Endothelial cell of umbilical vein (primary cell): ENCODE results near the gene SLC22A23. TPM values are rescaled to one million over a fixed set of nuclear protein-coding genes. Genes with fewer than 3 reads are reported as not detected.

Source experiments
- BruUV-seq: library from RNA; stranded (reverse); fragments of 400-500 nt; replicated peaks from 2 replicates; lab custom pipeline; 2021; lab: Mats Ljungman, UMichigan
- CTCF ChIA-PET: fragments of 300-600, 350-600 bp; sonication (Branson Sonifier 250); formaldehyde crosslinking; loops from one replicate; lab custom pipeline; 2021; ENCODE audit warnings: antibody characterized with exemption, inconsistent platforms; lab: Charles Lee
- POLR2A ChIA-PET: fragments of 300-600, 350-600 bp; sonication (Branson Sonifier 250); formaldehyde crosslinking; loops from one replicate; lab custom pipeline; 2021; ENCODE audit warnings: antibody characterized with exemption, inconsistent platforms; lab: Charles Lee
- DNase-seq: peaks from one replicate; pipeline ENCODE4 v3.0.0-alpha.2; 2011; ENCODE audit warnings: low read depth, low spot score
- FAIRE-seq: peaks from 2 replicates; lab custom pipeline; 2011; peaks lifted over from hg19 to GRCh38; lab: Jason Lieb, UNC
- H2AFZ ChIP-seq: 2 replicates; pipeline ENCODE4 v1.6.0; 2012; ENCODE audit warnings: low read depth, low read length, control low read depth, inconsistent platforms
- H3K27ac ChIP-seq: 2 replicates; pipeline ENCODE4 v1.5.1; 2011; ENCODE audit warnings: low read depth, mild to moderate bottlenecking, control low read depth, low read length, moderate library complexity; ENCODE audit not compliant: insufficient read depth
- H3K27me3 ChIP-seq, 2 experiments: 2 replicates each; pipeline versions ENCODE4 v1.6.0 to v1.6.1; 2011; ENCODE audit warnings: low read length in 2 of 2, mixed read lengths in 1 of 2; ENCODE audit not compliant: control insufficient read depth in 2 of 2, insufficient read depth in 2 of 2
- H3K36me3 ChIP-seq, 2 experiments: 2 replicates in 1 of 2; 3 replicates in 1 of 2; pipeline ENCODE4 v1.5.1; 2011; ENCODE audit warnings: low read length in 2 of 2, mild to moderate bottlenecking in 1 of 2, moderate library complexity in 1 of 2; ENCODE audit not compliant: control insufficient read depth in 2 of 2, insufficient read depth in 2 of 2; ENCODE audit errors: extremely low read depth in 1 of 2
- H3K4me1 ChIP-seq: 3 replicates; pipeline ENCODE4 v1.5.1; 2011; ENCODE audit warnings: mild to moderate bottlenecking, low read length; ENCODE audit not compliant: control insufficient read depth, insufficient read depth; ENCODE audit errors: extremely low read depth
- H3K4me2 ChIP-seq: 2 replicates; pipeline ENCODE4 v1.6.1; 2011; ENCODE audit warnings: low read length, control low read depth, mixed read lengths; ENCODE audit not compliant: insufficient read depth
- H3K4me3 ChIP-seq, 3 experiments: fragments of 200-600 bp in 1 of 3; sonication (generic), shearing (Covaris generic) in 1 of 3; replicated peaks in 1 of 3; 2 replicates each; pipeline ENCODE4 v1.5.1; 2011 to 2016; ENCODE audit warnings: control low read depth in 3 of 3, low read length in 3 of 3, mild to moderate bottlenecking in 2 of 3, inconsistent platforms in 1 of 3, low read depth in 1 of 3, moderate library complexity in 1 of 3; ENCODE audit not compliant: insufficient read depth in 1 of 3
- H3K79me2 ChIP-seq: 2 replicates; pipeline ENCODE4 v1.6.0; 2012; ENCODE audit warnings: low read length, inconsistent platforms; ENCODE audit not compliant: control insufficient read depth, insufficient read depth
- H3K9ac ChIP-seq: replicated peaks from 2 replicates; pipeline ENCODE3; 2011; ENCODE audit warnings: low read length, control low read depth; ENCODE audit not compliant: insufficient read depth; ENCODE audit errors: extremely low read depth
- H3K9me1 ChIP-seq: replicated peaks from 3 replicates; pipeline ENCODE4 v1.6.0; 2011; ENCODE audit warnings: mild to moderate bottlenecking, low read length; ENCODE audit not compliant: control insufficient read depth, insufficient read depth; ENCODE audit errors: extremely low read depth
- H3K9me3 ChIP-seq: replicated peaks from 2 replicates; pipeline ENCODE4 v1.5.1; 2012; ENCODE audit warnings: low read length, inconsistent platforms; ENCODE audit not compliant: control insufficient read depth, insufficient read depth
- H4K20me1 ChIP-seq: replicated peaks from 2 replicates; pipeline ENCODE3; 2011; ENCODE audit warnings: mild to moderate bottlenecking, low read length; ENCODE audit not compliant: control insufficient read depth, insufficient read depth; ENCODE audit errors: extremely low read depth
- CTCF ChIP-seq, 2 donors: IDR thresholded peaks; 1 replicate in 1 of 2; 2 replicates in 1 of 2; pipeline ENCODE4 v1.5.1; 2011; ENCODE audit warnings: low read length in 2 of 2, mild to moderate bottlenecking in 2 of 2, moderate library complexity in 2 of 2, control low read depth in 1 of 2, inconsistent platforms in 1 of 2, low read depth in 1 of 2; ENCODE audit not compliant: insufficient read depth in 1 of 2; ENCODE audit errors: extremely low read depth in 1 of 2
- GATA2 ChIP-seq: IDR thresholded peaks from 2 replicates; pipeline ENCODE4 v1.7.0; 2011; ENCODE audit warnings: low read depth, mild to moderate bottlenecking, moderate library complexity, mixed read lengths, low read length; ENCODE audit not compliant: insufficient read length, insufficient read depth
- MAX ChIP-seq: IDR thresholded peaks from 2 replicates; pipeline ENCODE4 v1.6.1; 2011; ENCODE audit not compliant: insufficient read depth, insufficient read length
- MYC ChIP-seq: IDR thresholded peaks from one replicate; pipeline ENCODE4 v1.6.1; 2011; ENCODE audit warnings: mild to moderate bottlenecking, low read depth, low read length
- POLR2A ChIP-seq: IDR thresholded peaks from 2 replicates; pipeline ENCODE4 v1.6.1; 2012; ENCODE audit warnings: low read depth, mild to moderate bottlenecking, control low read depth, low read length
- POLR2AphosphoS5 ChIP-seq: IDR thresholded peaks from 2 replicates; pipeline ENCODE4 v1.6.1; 2012; ENCODE audit warnings: low read depth, mild to moderate bottlenecking, control low read depth, low read length, moderate library complexity; ENCODE audit not compliant: insufficient read depth
- dilution Hi-C: fragments of 300-500 bp; cut with MboI; formaldehyde crosslinking; loops from one replicate; pipeline ENCODE4 v1.15.0; 2019; ENCODE audit warnings: low sequenced_read_pairs; ENCODE audit not compliant: extremely low pct_ligation_motif_present
- intact Hi-C: fragments of 100-400 bp; cut with micrococcal nuclease; formaldehyde crosslinking; loops from one replicate; pipeline ENCODE4 v1.10.0; 2022
- polyA plus RNA-seq, 4 experiments: library from polyadenylated mRNA; depleted of rRNA in 3 of 4; stranded (reverse) in 3 of 4; unstranded in 1 of 4; fragments of >200 nt; gene quantifications; 2 replicates each; pipeline versions ENCODE4 v1.2.1 to v1.2.3, GENCODE V29; 2011 to 2012; ENCODE audit warnings: missing spikeins in 1 of 4
- total RNA-seq: library from RNA; stranded (reverse); gene quantifications from 2 replicates; pipeline ENCODE4 v1.2.3, GENCODE V29; 2021

The SLC22A23 gene
- total and polyA plus RNA-seq, 2 donors (not counting 3 experiments of a cell fraction or from before 2014, with no cell fraction given): 4.2 to 14.3 TPM

- peaks cover 7% of the 10 kb centered on the region for H3K4me1 ChIP-seq
- no peaks in the 10 kb centered on the region for H4K20me1 ChIP-seq
- H3K9me1 ChIP-seq: no peaks in the 10 kb centered on the region
- H3K36me3 ChIP-seq: peaks cover 3 to 13% of the 10 kb centered on the region in 2 experiments
- no peak overlapping the region for H3K4me2 ChIP-seq
- no peak for FAIRE-seq
- H3K27me3 ChIP-seq: peaks cover 1 to 4% of the 10 kb centered on the region in 2 experiments
- ChIA-PET POLR2A (no interaction called here), CTCF (interaction anchor here (1.0 to 4.4 kb wide), 4 partner anchors 10 to 136 kb away, joined by 3 to 25 read pairs (median 4); no protein-coding TSS in a partner anchor)
- H3K79me2 ChIP-seq: peaks cover 72% of the 10 kb centered on the region
- dilution Hi-C loops: no loop called here
- intact Hi-C loops: no loop called here
- H3K4me3 ChIP-seq: no peak overlapping the region
- no peak for DNase-seq
- H3K9ac ChIP-seq: no peak overlapping the region
- H3K27ac ChIP-seq: no peak overlapping the region
- TF ChIP-seq CTCF (IDR thresholded peaks at IDR 0.05; ENCODE audit: extremely low read depth in 1 of 2, insufficient read depth in 1 of 2, low read depth in 1 of 2, low read length in 2 of 2): no peak
- TF ChIP-seq GATA2: no peak
- no peak for TF ChIP-seq MYC
- no peak for TF ChIP-seq POLR2AphosphoS5
- no peak for TF ChIP-seq MAX
- no peak for TF ChIP-seq POLR2A
- BruUV-seq: no TSS peak
- H2AFZ ChIP-seq: no peak overlapping the region
- no peaks in the 10 kb centered on the region for H3K9me3 ChIP-seq
These were observed 195.4 kb downstream of the SLC22A23 start for GRCh38 chr6:3261518-3261820.
